IPS-15b (cell line): ENCODE results near the gene CDH13.

Source experiments
- H3K27me3 ChIP-seq: one replicate; pipeline ENCODE4 v1.6.1; 2013; ENCODE audit warnings: low read length; ENCODE audit not compliant: control insufficient read depth, insufficient read depth
- H3K36me3 ChIP-seq: one replicate; pipeline ENCODE4 v1.6.1; 2013; ENCODE audit warnings: low read length; ENCODE audit not compliant: control insufficient read depth, insufficient read depth
- H3K4me1 ChIP-seq: one replicate; pipeline ENCODE4 v1.6.1; 2013; ENCODE audit warnings: mild to moderate bottlenecking, low read length; ENCODE audit not compliant: control insufficient read depth, insufficient read depth
- H3K4me3 ChIP-seq: one replicate; pipeline ENCODE4 v1.5.1; 2013; ENCODE audit warnings: low read depth, low read length
- H3K9ac ChIP-seq: one replicate; pipeline ENCODE4 v1.6.1; 2013; ENCODE audit warnings: low read depth, mild to moderate bottlenecking, low read length
- H3K9me3 ChIP-seq: one replicate; pipeline ENCODE4 v1.6.1; 2013; ENCODE audit warnings: mild to moderate bottlenecking, low read length; ENCODE audit not compliant: control insufficient read depth, insufficient read depth

Gene CDH13

DNA sequence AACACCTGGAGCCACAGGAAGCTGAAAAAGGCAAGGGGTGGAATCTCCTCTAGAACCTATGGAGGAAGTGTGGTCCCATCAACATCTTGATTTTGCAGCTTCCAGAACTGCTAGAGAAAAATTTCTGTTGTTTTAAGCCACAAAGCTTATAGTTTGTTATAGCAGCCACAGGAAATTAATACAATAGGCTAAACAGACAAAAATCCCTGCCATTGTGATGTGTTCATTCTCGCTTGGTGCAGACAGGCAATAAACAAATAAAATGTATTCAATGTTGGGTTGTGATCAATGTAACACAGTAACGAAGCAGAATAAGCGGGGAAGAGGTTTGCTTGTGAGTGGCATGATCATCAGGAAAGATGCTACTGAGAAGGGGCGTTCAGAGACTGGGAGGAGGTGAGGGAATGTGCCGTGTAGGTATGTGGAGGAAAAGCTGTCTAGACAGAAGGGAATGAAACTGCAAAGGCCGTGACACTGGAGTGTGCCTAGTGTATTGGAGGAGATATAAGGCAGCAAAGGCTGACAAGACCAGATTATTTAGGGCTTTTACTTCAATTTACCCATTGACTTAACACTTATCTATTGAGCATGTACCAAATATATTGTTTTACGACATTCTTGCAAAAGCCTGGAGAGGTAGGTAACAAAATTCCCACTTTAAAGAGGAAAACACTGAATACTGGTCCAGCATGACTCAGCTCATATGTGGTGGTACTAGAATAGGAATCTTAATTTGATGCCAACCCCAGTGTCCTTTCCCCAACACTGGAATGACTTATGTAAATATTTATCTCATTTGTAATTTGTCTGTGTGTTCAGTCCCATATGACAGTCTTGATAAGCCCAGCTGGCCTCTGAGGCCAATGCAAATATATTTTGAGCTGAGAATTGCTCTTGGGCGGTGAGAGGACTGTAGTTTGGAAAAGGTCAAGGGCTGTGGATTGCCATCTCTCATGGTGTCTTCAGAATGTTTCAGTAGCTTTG, 375.9 kb downstream of the CDH13 start:
- Histone ChIP-seq H3K4me1 (no peaks in the 10 kb centered on the region), H3K27me3 (no peaks in the 10 kb centered on the region), H3K4me3 (no peak overlapping the region), H3K9me3 (no peaks in the 10 kb centered on the region), H3K9ac (no peak overlapping the region), H3K36me3 (no peaks in the 10 kb centered on the region)

DNA sequence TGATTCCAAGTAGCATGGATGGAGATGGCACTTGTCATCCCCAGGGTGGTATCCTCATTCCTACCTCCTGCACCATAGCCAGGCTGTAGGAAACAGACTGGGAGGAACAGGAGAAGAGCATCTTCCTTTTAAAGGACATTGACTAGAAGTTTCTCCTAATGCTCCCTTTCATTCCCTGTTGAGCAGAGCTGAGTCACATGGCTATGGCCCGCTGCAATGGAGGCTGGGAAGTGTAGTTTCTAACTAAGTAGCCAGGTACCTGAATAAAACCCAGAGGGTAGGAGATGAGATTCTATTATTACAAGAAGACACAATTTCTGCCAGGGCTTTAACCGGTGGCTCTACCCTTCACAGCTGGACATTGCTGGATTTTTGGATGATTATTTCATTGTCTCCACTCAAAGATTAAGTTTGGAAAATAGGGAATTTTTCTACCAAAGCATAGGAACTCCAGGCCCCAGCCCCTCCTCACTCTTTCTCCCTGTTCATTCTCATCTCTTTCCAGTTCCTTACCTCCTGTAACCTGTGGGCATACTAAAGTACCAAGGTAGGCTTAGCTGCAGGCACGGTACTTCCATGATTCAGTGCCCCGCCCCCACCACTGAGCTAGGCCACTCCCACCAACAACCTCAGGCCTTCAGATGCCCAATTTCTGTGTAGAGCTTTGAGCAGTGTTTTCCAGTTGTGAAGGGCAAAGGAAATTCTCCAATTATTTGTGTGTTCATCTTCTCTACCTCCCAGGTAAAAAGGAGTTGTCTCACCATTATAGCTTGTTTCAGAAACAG, 378.3 kb downstream of the CDH13 start:
- Histone ChIP-seq H3K4me3 (no peak overlapping the region), H3K27me3 (no peaks in the 10 kb centered on the region), H3K9me3 (no peaks in the 10 kb centered on the region), H3K9ac (no peak overlapping the region), H3K36me3 (no peaks in the 10 kb centered on the region), H3K4me1 (no peaks in the 10 kb centered on the region)

GRCh38 chr16:83005653-83006160, 378.9 kb downstream of the CDH13 start:
- H3K4me3 ChIP-seq: no peak overlapping the region
- H3K36me3 ChIP-seq: no peaks in the 10 kb centered on the region
- no peaks in the 10 kb centered on the region for H3K27me3 ChIP-seq
- H3K9me3 ChIP-seq: no peaks in the 10 kb centered on the region
- no peak overlapping the region for H3K9ac ChIP-seq
- H3K4me1 ChIP-seq: no peaks in the 10 kb centered on the region

- H3K36me3 ChIP-seq: no peaks in the 10 kb centered on the region
- H3K9ac ChIP-seq: no peak overlapping the region
- H3K9me3 ChIP-seq: no peaks in the 10 kb centered on the region
- H3K4me3 ChIP-seq: no peak overlapping the region
- H3K27me3 ChIP-seq: no peaks in the 10 kb centered on the region
- no peaks in the 10 kb centered on the region for H3K4me1 ChIP-seq
Observed at GRCh38 chr16:83010776-83011720, 384.3 kb downstream of the CDH13 start.

DNA sequence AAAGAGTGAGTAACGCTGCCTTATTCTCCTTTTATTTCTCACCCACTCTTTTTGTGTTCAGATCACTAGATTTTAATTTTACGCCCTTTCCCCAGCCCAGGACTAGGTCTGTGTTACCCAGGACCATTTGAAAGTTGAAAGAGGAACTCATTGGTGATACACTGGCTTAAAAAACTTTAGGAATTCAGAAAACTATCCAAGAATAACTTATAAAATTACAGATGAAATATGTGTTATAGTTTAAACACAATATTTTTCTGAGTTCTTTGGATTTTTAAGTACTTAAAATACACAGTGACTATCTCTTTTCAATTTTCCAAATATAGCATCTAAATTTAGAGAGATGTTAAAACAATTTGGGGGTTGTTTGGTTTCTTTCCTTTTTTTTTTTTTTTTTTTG, 385.2 kb downstream of the CDH13 start:
- Histone ChIP-seq H3K9me3 (no peaks in the 10 kb centered on the region), H3K4me1 (no peaks in the 10 kb centered on the region), H3K9ac (no peak overlapping the region), H3K36me3 (no peaks in the 10 kb centered on the region), H3K4me3 (no peak overlapping the region), H3K27me3 (no peaks in the 10 kb centered on the region)

DNA sequence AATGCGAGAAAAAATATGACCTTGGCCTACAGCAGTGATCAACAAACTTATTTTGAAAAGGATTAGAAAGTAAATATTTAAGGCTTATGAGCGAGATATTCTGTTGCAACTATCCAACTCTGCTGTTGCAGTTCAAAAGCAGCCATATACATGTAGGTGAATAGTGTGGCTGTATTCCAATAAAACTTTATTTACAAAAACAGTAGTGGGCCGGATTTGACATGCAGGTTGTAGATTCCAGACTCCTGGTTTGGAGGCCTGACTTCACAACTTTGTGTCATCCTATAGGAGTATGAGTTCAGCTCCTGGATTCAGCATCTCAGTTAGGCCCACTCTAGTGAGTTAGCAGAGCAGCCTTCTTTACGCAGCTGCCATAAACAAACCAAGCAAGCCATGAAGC, 386.3 kb downstream of the CDH13 start:
- H3K27me3 ChIP-seq: no peaks in the 10 kb centered on the region
- H3K4me3 ChIP-seq: no peak overlapping the region
- no peaks in the 10 kb centered on the region for H3K4me1 ChIP-seq
- no peak overlapping the region for H3K9ac ChIP-seq
- no peaks in the 10 kb centered on the region for H3K9me3 ChIP-seq
- H3K36me3 ChIP-seq: no peaks in the 10 kb centered on the region

DNA sequence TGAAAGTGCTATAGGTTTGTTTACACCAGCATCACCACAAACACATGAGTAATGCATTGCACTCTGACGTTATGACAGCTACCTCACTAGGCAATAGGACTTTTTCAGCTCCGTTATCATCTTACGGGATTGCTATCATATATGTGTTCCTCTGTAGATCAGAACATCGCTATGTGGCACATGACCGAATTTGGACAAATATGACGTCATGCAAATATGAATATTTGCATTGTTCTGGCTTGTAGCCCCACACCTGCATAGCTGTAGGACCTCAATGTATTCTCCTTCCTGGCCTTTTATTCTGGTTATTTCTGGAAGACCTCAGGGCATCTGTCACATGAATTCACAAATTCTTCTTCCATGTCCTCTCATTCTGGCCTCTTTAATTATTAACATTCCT, 393.2 kb downstream of the CDH13 start:
- H3K4me3 ChIP-seq: no peak overlapping the region
- no peaks in the 10 kb centered on the region for H3K4me1 ChIP-seq
- no peaks in the 10 kb centered on the region for H3K36me3 ChIP-seq
- H3K9ac ChIP-seq: no peak overlapping the region
- no peaks in the 10 kb centered on the region for H3K27me3 ChIP-seq
- H3K9me3 ChIP-seq: no peaks in the 10 kb centered on the region

DNA sequence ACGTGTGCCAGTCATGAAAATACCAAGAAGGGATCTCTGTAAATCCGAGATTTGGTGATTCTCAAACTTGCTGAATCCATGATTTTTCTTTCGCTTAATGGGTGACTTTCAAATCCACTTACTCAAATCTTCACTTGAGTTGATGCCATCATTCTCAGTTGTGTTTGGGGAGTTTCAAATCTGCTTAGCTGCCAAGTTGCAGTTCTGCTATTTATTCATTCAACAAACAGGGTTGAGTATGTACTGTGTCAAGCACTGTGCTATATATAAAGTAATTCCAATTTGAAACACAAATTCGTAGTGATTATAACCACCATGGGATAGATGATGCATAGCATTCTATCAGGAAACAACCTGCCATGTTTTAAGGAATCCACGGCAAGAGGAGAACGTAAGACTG, 394.3 kb downstream of the CDH13 start:
- Histone ChIP-seq H3K9me3 (no peaks in the 10 kb centered on the region), H3K4me1 (no peaks in the 10 kb centered on the region), H3K9ac (no peak overlapping the region), H3K4me3 (no peak overlapping the region), H3K36me3 (no peaks in the 10 kb centered on the region), H3K27me3 (no peaks in the 10 kb centered on the region)

DNA sequence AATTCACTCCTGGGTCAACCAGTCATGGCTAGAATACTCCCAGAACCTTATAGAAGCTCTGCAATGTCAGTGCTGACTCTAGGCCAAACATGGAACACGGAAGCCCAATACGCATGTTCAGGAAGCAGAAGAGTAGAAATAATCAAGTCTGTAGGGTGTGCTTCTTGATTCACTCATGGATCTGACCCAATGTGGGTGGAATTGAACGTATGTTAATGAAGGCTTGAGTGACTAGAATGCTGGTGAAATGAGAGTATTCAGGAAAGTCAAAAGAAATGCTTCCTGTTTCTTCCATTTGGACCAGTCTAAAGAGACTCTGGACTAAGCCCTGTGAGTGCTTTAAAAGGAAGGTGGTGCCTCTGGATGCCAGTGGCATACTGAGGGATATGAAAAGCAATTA, 395.0 kb downstream of the CDH13 start:
- Histone ChIP-seq H3K9me3 (no peaks in the 10 kb centered on the region), H3K4me1 (no peaks in the 10 kb centered on the region), H3K36me3 (no peaks in the 10 kb centered on the region), H3K4me3 (no peak overlapping the region), H3K9ac (no peak overlapping the region), H3K27me3 (no peaks in the 10 kb centered on the region)

GRCh38 chr16:83023011-83023410, 396.2 kb downstream of the CDH13 start:
- Histone ChIP-seq H3K9ac (no peak overlapping the region), H3K36me3 (no peaks in the 10 kb centered on the region), H3K9me3 (no peaks in the 10 kb centered on the region), H3K27me3 (no peaks in the 10 kb centered on the region), H3K4me1 (no peaks in the 10 kb centered on the region), H3K4me3 (no peak overlapping the region)

DNA sequence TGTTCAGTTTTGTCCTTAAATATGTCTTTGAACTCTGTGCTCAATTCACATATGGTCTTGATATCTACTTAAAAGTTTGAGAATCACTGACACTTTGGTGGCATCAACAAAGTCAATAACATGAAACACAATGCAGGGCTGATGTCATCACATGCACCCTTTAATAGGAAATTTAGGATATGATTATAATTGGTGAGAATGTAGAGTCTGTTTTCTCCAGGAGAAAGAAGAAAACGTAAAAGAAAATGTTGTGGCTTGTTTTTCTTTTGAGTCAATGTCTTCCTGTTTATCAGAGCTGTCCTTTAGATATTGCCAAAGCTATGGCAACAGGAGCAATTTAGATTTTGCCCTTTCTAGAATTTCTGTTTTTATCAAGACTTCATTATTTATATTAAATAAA, 396.9 kb downstream of the CDH13 start:
- no peak overlapping the region for H3K4me3 ChIP-seq
- no peaks in the 10 kb centered on the region for H3K4me1 ChIP-seq
- H3K36me3 ChIP-seq: no peaks in the 10 kb centered on the region
- H3K9ac ChIP-seq: no peak overlapping the region
- H3K27me3 ChIP-seq: no peaks in the 10 kb centered on the region
- H3K9me3 ChIP-seq: no peaks in the 10 kb centered on the region
